Measurements from ENCODE around the gene NFIC. TPM values are rescaled to one million over a fixed set of nuclear protein-coding genes. Genes with fewer than 3 reads are reported as not detected.
A peak's percentile ranks its signal among the peaks of the same experiment; 100 is the strongest.

Gene NFIC
- polyA plus RNA-seq, 1 of the 3 experiments (the other 2 are of a cell fraction): 7.2 TPM

DNA sequence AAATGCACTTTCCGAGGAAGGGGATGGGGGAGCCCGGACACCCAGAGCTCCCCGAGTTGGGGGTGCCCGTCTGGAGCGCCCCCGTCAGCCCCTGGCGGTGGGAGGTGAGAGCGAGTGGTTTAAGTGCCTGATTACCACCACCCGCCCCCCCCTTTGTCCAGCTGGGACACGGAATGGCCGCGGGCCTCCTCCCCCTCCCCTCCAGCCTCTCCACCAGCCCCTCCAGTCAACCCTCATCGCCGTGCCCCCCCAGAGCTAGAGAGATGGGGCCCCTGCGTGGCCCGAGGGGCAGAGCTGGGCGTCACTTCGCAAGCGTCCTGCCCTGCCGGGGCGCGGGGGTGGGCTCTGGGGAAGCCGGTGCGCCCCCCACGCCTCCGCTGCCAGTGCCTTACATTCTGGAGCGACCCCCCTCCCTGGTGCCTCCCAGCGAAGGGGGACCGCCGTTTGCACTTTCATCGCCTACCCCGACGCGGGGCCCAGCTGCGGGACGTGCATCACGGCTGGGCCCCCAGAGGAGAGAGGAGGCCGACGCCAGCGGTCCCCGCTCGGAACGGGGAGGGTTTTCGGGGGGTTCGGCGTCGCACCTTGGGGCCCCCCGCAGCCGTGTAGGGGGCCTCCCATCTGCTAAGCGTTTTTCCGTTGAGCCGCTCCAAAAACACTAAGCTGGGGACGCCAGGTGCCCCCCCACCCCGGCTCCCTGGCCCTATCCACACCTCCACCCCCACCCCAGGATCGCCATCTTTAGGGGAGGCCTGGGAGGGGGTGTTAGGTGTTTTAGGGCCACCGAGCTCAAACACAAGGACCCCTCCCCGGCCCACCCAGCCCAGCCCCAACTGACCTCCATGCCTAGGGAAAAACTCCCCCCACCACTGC is 97.6 kb downstream of the NFIC start:
- DNase-seq: peak; percentile 44
- CTCF ChIA-PET: interaction anchor here (0.7 to 1.7 kb wide), 4 partner anchors 9 to 120 kb away, joined by 3 to 7 read pairs (median 4); no protein-coding TSS in a partner anchor
- TF ChIP-seq RFX5 (IDR thresholded peaks at IDR 0.05; ENCODE audit: low read length) (no peak), RXRA (IDR thresholded peaks at IDR 0.05; ENCODE audit: borderline replicate concordance, low read depth) (no peak), EP300 (IDR thresholded peaks at IDR 0.05; ENCODE audit: borderline replicate concordance in 1 of 2, low read depth in 1 of 2, low read length in 1 of 2) (no peak), MXI1 (IDR thresholded peaks at IDR 0.05; ENCODE audit: low read depth, low read length) (no peak), CHD2 (IDR thresholded peaks at IDR 0.05; ENCODE audit: low read length, partially characterized antibody) (no peak), NFIC (IDR thresholded peaks at IDR 0.05; ENCODE audit: borderline replicate concordance) (no peak), GATA2 (CRISPR knock-in tag; IDR thresholded peaks at IDR 0.05) (no peak), TAF1 (IDR thresholded peaks at IDR 0.05; ENCODE audit: borderline replicate concordance, low read depth, low read length) (no peak), YY1 (IDR thresholded peaks at IDR 0.05; ENCODE audit: low read depth) (no peak), TCF12 (IDR thresholded peaks at IDR 0.05) (no peak), GABPA (IDR thresholded peaks at IDR 0.05; ENCODE audit: low read depth) (no peak), FOSL2 (IDR thresholded peaks at IDR 0.05; ENCODE audit: borderline replicate concordance, low read depth) (no peak), FOXM1 (IDR thresholded peaks at IDR 0.05; ENCODE audit: low read depth) (no peak), SMC3 (IDR thresholded peaks at IDR 0.05; ENCODE audit: low read depth, low read length) (no peak)
- TF ChIP-seq, protein P1, sequence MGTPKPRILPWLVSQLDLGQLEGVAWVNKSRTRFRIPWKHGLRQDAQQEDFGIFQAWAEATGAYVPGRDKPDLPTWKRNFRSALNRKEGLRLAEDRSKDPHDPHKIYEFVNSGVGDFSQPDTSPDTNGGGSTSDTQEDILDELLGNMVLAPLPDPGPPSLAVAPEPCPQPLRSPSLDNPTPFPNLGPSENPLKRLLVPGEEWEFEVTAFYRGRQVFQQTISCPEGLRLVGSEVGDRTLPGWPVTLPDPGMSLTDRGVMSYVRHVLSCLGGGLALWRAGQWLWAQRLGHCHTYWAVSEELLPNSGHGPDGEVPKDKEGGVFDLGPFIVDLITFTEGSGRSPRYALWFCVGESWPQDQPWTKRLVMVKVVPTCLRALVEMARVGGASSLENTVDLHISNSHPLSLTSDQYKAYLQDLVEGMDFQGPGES (IDR thresholded peaks at IDR 0.05; ENCODE audit: low read depth, low read length): no peak
- TF ChIP-seq, protein P2, sequence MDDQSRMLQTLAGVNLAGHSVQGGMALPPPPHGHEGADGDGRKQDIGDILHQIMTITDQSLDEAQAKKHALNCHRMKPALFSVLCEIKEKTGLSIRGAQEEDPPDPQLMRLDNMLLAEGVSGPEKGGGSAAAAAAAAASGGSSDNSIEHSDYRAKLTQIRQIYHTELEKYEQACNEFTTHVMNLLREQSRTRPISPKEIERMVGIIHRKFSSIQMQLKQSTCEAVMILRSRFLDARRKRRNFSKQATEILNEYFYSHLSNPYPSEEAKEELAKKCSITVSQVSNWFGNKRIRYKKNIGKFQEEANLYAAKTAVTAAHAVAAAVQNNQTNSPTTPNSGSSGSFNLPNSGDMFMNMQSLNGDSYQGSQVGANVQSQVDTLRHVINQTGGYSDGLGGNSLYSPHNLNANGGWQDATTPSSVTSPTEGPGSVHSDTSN (IDR thresholded peaks at IDR 0.05): no peak
- TF ChIP-seq, protein P3, sequence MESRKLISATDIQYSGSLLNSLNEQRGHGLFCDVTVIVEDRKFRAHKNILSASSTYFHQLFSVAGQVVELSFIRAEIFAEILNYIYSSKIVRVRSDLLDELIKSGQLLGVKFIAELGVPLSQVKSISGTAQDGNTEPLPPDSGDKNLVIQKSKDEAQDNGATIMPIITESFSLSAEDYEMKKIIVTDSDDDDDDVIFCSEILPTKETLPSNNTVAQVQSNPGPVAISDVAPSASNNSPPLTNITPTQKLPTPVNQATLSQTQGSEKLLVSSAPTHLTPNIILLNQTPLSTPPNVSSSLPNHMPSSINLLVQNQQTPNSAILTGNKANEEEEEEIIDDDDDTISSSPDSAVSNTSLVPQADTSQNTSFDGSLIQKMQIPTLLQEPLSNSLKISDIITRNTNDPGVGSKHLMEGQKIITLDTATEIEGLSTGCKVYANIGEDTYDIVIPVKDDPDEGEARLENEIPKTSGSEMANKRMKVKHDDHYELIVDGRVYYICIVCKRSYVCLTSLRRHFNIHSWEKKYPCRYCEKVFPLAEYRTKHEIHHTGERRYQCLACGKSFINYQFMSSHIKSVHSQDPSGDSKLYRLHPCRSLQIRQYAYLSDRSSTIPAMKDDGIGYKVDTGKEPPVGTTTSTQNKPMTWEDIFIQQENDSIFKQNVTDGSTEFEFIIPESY (IDR thresholded peaks at IDR 0.05; ENCODE audit: borderline replicate concordance, low read depth): no peak
- TF ChIP-seq, protein P4, sequence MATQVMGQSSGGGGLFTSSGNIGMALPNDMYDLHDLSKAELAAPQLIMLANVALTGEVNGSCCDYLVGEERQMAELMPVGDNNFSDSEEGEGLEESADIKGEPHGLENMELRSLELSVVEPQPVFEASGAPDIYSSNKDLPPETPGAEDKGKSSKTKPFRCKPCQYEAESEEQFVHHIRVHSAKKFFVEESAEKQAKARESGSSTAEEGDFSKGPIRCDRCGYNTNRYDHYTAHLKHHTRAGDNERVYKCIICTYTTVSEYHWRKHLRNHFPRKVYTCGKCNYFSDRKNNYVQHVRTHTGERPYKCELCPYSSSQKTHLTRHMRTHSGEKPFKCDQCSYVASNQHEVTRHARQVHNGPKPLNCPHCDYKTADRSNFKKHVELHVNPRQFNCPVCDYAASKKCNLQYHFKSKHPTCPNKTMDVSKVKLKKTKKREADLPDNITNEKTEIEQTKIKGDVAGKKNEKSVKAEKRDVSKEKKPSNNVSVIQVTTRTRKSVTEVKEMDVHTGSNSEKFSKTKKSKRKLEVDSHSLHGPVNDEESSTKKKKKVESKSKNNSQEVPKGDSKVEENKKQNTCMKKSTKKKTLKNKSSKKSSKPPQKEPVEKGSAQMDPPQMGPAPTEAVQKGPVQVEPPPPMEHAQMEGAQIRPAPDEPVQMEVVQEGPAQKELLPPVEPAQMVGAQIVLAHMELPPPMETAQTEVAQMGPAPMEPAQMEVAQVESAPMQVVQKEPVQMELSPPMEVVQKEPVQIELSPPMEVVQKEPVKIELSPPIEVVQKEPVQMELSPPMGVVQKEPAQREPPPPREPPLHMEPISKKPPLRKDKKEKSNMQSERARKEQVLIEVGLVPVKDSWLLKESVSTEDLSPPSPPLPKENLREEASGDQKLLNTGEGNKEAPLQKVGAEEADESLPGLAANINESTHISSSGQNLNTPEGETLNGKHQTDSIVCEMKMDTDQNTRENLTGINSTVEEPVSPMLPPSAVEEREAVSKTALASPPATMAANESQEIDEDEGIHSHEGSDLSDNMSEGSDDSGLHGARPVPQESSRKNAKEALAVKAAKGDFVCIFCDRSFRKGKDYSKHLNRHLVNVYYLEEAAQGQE (IDR thresholded peaks at IDR 0.05; ENCODE audit: low read depth, low read length): no peak
- TF ChIP-seq, protein P5, sequence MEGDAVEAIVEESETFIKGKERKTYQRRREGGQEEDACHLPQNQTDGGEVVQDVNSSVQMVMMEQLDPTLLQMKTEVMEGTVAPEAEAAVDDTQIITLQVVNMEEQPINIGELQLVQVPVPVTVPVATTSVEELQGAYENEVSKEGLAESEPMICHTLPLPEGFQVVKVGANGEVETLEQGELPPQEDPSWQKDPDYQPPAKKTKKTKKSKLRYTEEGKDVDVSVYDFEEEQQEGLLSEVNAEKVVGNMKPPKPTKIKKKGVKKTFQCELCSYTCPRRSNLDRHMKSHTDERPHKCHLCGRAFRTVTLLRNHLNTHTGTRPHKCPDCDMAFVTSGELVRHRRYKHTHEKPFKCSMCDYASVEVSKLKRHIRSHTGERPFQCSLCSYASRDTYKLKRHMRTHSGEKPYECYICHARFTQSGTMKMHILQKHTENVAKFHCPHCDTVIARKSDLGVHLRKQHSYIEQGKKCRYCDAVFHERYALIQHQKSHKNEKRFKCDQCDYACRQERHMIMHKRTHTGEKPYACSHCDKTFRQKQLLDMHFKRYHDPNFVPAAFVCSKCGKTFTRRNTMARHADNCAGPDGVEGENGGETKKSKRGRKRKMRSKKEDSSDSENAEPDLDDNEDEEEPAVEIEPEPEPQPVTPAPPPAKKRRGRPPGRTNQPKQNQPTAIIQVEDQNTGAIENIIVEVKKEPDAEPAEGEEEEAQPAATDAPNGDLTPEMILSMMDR (IDR thresholded peaks at IDR 0.05): no peak
- Histone ChIP-seq H3K9me2 (no peaks in the 10 kb centered on the region), H3K36me3 (replicated peaks in 1 of 2; ENCODE audit: control insufficient read depth in 1 of 2, insufficient read depth in 2 of 2, low read length in 1 of 2) (peaks cover 6 to 12% of the 10 kb centered on the region in 2 experiments), H3K9ac (no peak overlapping the region), H3K79me2 (ENCODE audit: insufficient read depth) (0 out of 2 replicates have a peak, but pooled peaks cover 6% of the 10 kb centered on the region), H3F3A (replicated peaks; ENCODE audit: insufficient read depth) (peaks cover 5% of the 10 kb centered on the region), H3K27me3 (ENCODE audit: insufficient read depth) (no peaks in the 10 kb centered on the region), H3K4me1 (ENCODE audit: control insufficient read depth in 1 of 2, insufficient read depth in 2 of 2, low read depth in 1 of 2, low read length in 1 of 2) (peaks cover 8 to 11% of the 10 kb centered on the region in 2 experiments; a peak in 2 of 4 replicates), H2AFZ (ENCODE audit: low read depth) (no peak overlapping the region), H3K4me2 (no peak overlapping the region), H3K9me3 (no peaks in the 10 kb centered on the region), H3K27ac (ENCODE audit: low read depth in 2 of 2, low read length in 1 of 2) (no peak overlapping the region; a peak in 1 of 4 replicates), H4K20me1 (ENCODE audit: insufficient read depth) (0 out of 2 replicates have a peak, but pooled peaks cover 7% of the 10 kb centered on the region), H3K4me3 (ENCODE audit: low read depth in 2 of 2, low read length in 1 of 2) (no peak overlapping the region)
- POLR2A ChIA-PET: no interaction called here
- WGBS (ENCODE audit: low lambda C conversion rate): 96% methylated on average over 32 of the region's 57 CpGs

Data from SK-N-SH (cell line).